HFFc6 (cell line): ENCODE measurements around the gene ENAH. TPM values are rescaled to one million over a fixed set of nuclear protein-coding genes. Genes with fewer than 3 reads are reported as not detected.
"Not testable (repeated sequence)": the region's sequence is repeated elsewhere in the genome, so short reads cannot be mapped to it uniquely, and the experiment has no call there.

Experiments
- DNase-seq: peaks from one replicate; pipeline ENCODE4 v3.0.0-alpha.2; 2018
- H3K27ac Mint-ChIP-seq: 2 replicates; pipeline ENCODE4 v1.8.0; 2020; ENCODE audit warnings: mild to moderate bottlenecking, mixed read lengths
- H3K27me3 Mint-ChIP-seq: 2 replicates; pipeline ENCODE4 v1.8.0; 2021; ENCODE audit warnings: mild to moderate bottlenecking, moderate library complexity, mixed read lengths; ENCODE audit not compliant: insufficient read depth
- H3K36me3 Mint-ChIP-seq: 2 replicates; pipeline ENCODE4 v1.8.0; 2021; ENCODE audit warnings: low read depth, mixed read lengths
- H3K4me1 Mint-ChIP-seq: 2 replicates; pipeline ENCODE4 v1.8.0; 2020; ENCODE audit warnings: low read depth, mixed read lengths
- H3K4me3 Mint-ChIP-seq: 2 replicates; pipeline ENCODE4 v1.8.0; 2020; ENCODE audit warnings: mild to moderate bottlenecking, moderate library complexity, mixed read lengths
- H3K9me3 Mint-ChIP-seq: 2 replicates; pipeline ENCODE4 v1.8.0; 2020; ENCODE audit warnings: mild to moderate bottlenecking, mixed read lengths
- total RNA-seq, 6 experiments: library from RNA; stranded (reverse); fragmentation: NEBNext Ultra II Directional; extraction: Animal tissue kit (Norgen Biotek cat#: 25700); gene quantifications; 2 replicates in 1 of 6; 3 replicates in 5 of 6; pipeline ENCODE4 v1.2.3, GENCODE V29; 2021
- TF ChIP-seq, protein P1 (sequence below): fragments of 200-600 bp; sonication (generic); IDR thresholded peaks from 2 replicates; pipeline ENCODE4 v1.5.0; 2021; ENCODE audit warnings: antibody characterized with exemption, mild to moderate bottlenecking

The ENAH gene
- total RNA-seq, 6 experiments from 2014 or later = 133 to 171 (median 139) TPM

DNA sequence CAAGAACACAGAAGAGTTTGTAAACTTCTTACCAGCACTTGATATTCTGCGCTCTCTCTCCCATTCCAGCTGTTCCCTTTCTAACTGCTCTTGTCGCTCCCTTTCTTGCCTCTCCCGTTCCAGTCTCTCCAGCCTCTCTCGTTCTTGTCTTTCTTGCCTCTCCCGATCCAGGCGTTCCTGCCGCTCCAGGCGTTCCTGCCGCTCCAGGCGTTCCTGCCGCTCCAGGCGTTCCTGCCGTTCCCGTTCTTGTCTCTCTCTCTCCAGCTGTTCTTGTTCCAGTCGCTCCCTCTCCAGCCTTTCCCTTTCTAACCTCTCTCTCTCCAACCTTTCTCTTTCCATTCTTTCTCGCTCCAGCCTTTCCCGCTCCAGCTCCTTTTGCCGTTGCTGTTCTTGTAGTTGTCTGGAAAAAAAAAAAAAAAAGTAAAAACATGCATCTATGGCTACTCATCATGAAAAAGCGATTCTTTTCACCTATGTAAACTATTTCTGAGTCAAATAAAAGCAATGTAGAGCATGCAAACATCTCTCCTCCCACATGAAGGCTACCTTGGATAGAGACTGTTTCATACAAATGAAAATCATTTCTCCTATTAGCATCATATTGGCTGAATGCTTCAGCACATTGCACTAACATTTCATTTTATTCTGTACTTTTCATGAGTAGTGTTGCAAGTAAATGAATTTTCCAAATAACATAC is 133.6 kb downstream of the ENAH start:
- peaks cover 17% of the 10 kb centered on the region; the same call in 1 of the 2 replicates for H3K36me3 Mint-ChIP-seq
- TF ChIP-seq, protein P1, sequence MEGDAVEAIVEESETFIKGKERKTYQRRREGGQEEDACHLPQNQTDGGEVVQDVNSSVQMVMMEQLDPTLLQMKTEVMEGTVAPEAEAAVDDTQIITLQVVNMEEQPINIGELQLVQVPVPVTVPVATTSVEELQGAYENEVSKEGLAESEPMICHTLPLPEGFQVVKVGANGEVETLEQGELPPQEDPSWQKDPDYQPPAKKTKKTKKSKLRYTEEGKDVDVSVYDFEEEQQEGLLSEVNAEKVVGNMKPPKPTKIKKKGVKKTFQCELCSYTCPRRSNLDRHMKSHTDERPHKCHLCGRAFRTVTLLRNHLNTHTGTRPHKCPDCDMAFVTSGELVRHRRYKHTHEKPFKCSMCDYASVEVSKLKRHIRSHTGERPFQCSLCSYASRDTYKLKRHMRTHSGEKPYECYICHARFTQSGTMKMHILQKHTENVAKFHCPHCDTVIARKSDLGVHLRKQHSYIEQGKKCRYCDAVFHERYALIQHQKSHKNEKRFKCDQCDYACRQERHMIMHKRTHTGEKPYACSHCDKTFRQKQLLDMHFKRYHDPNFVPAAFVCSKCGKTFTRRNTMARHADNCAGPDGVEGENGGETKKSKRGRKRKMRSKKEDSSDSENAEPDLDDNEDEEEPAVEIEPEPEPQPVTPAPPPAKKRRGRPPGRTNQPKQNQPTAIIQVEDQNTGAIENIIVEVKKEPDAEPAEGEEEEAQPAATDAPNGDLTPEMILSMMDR = no peak
- H3K4me1 Mint-ChIP-seq = peaks cover 46% of the 10 kb centered on the region
- no peaks in the 10 kb centered on the region for H3K9me3 Mint-ChIP-seq
- peaks cover 6% of the 10 kb centered on the region; the same call in 1 of the 2 replicates for H3K27me3 Mint-ChIP-seq
- peak overlapping the region; percentile 90 for H3K4me3 Mint-ChIP-seq
- peak; percentile 57 for DNase-seq
- peak overlapping the region; percentile 77 for H3K27ac Mint-ChIP-seq

- Mint-ChIP-seq H3K27me3 (peaks cover 6% of the 10 kb centered on the region; the same call in 1 of the 2 replicates), H3K4me1 (peaks cover 53% of the 10 kb centered on the region), H3K4me3 (peak overlapping the region; percentile 49), H3K9me3 (no peaks in the 10 kb centered on the region), H3K27ac (no peak overlapping the region; the same call in 1 of the 2 replicates), H3K36me3 (peaks cover 20% of the 10 kb centered on the region; the same call in 1 of the 2 replicates)
- no peak for DNase-seq
- TF ChIP-seq, protein P1 = no peak
These were observed 135.2 kb downstream of the ENAH start for GRCh38 chr1:225517697-225518096.

DNA sequence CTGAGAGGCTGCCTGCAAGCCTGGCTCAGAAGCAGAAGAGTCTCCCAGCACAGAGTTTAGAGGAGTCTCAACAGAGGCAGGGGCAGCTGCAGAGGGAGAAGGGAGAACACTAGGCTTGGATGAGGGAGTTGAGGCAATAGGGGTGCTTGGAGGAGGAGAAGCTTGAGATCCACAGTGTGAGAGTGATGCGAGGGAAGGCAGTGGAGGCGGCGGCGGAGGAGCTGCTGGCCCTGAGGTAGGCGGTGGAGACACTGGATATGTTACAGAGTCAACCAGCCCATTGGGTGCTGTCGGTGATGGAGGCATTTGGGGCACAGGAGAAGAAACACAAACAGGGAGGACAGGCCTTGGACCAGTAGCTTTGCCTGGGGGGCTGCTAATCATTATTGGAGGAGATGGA is 135.7 kb downstream of the ENAH start:
- Mint-ChIP-seq H3K36me3 (peaks cover 24% of the 10 kb centered on the region; the same call in 1 of the 2 replicates), H3K27me3 (peaks cover 5% of the 10 kb centered on the region; the same call in 1 of the 2 replicates), H3K4me3 (no peak overlapping the region), H3K4me1 (peaks cover 49% of the 10 kb centered on the region), H3K9me3 (no peaks in the 10 kb centered on the region), H3K27ac (no peak overlapping the region; the same call in 1 of the 2 replicates)
- TF ChIP-seq, protein P1 = no peak
- no peak for DNase-seq

DNA sequence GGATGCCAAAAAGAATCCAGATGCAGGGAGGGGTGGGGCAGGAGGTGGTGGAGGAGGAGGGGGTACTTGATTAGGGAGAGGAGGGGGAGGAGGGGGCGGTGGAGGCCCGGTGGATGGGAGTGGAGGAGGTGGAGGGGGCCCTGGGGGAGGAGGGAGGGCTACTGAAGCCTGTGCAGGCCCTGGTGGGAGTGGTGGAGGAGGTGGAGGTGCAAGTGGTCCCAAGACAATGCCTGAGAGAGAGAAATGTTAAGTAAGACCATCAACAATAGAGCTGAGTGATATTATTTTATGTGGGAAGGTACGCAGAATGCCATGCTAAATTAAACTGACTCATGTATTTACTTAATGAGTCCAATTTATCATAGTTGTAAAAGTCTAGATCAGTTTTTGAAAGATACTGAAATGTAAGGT is 138.2 kb downstream of the ENAH start:
- Mint-ChIP-seq H3K4me1 (peaks cover 50% of the 10 kb centered on the region), H3K36me3 (peaks cover 29% of the 10 kb centered on the region; the same call in 1 of the 2 replicates)

DNA sequence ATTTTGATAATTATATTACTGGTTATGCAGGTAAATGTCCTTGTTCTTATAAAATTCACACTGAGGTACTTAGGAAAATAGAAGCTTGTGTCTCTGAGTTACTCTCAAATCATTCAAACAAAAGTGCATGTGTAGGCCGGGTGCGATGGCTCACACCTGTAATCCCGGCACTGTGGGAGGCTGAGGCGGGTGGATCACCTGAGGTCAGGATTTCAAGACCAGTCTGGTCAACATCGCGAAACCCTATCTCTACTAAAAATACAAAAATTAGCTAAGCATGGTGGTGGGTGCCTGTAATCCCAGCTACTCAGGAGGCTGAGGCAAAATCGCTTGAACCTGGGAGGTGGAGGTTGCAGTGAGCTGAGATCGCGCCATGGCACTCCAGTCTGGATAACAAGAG is 139.3 kb downstream of the ENAH start:
- H3K27ac Mint-ChIP-seq = not testable (repeated sequence)

More for the DNA sequence above, 138.2 kb downstream of the ENAH start:
- no peak for DNase-seq
- Mint-ChIP-seq H3K4me3 (no peak overlapping the region), H3K27me3 (no peaks in the 10 kb centered on the region), H3K9me3 (no peaks in the 10 kb centered on the region), H3K27ac (no peak overlapping the region)
- TF ChIP-seq, protein P1 = no peak

GRCh38 chr1:225511828-225512381 is 141.0 kb downstream of the ENAH start:
- DNase-seq = no peak
- TF ChIP-seq, protein P1 = no peak
- no peaks in the 10 kb centered on the region for H3K27me3 Mint-ChIP-seq
- no peaks in the 10 kb centered on the region for H3K9me3 Mint-ChIP-seq
- H3K4me3 Mint-ChIP-seq = no peak overlapping the region
- H3K36me3 Mint-ChIP-seq = peaks cover 11% of the 10 kb centered on the region; the same call in 1 of the 2 replicates
- peaks cover 45% of the 10 kb centered on the region for H3K4me1 Mint-ChIP-seq
- no peak overlapping the region for H3K27ac Mint-ChIP-seq

More for the DNA sequence above, 139.3 kb downstream of the ENAH start:
- not testable (repeated sequence) for DNase-seq, H3K4me3 Mint-ChIP-seq, H3K9me3 Mint-ChIP-seq, H3K27me3 Mint-ChIP-seq
- Mint-ChIP-seq H3K36me3 (peaks cover 22% of the 10 kb centered on the region; the same call in 1 of the 2 replicates), H3K4me1 (peaks cover 50% of the 10 kb centered on the region)

DNA sequence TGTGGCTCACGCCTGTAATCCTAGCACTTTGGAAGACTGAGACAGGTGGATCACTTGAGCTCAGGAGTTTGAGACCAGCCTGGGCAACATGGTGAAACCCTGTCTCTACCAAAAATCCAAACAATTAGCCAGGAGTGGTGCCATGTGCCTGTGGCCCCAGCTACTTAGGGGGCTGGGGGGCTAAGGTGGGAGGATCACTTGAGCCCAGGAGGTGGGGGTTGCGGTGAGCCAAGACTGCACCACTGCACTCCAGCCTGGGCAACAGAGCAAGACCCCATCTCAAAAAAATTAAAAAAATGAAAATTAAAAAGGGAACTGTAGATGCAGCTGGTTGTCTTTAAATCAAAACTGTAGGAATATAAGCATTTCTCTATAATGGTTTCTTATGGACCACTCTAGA is 142.2 kb downstream of the ENAH start:
- H3K27ac Mint-ChIP-seq, DNase-seq, H3K4me3 Mint-ChIP-seq, H3K9me3 Mint-ChIP-seq, H3K27me3 Mint-ChIP-seq: not testable (repeated sequence)
- Mint-ChIP-seq H3K36me3 (peaks cover 18% of the 10 kb centered on the region), H3K4me1 (peaks cover 45% of the 10 kb centered on the region)
